Right cardiac atrium (tissue), 5 donors: ENCODE data around the gene BRME1. TPM values are rescaled to one million over a fixed set of nuclear protein-coding genes. Genes with fewer than 3 reads are reported as not detected.
A peak's percentile ranks its signal among the peaks of the same experiment; 100 is the strongest.

Experiments used
- ATAC-seq, 2 donors: fragments of 200-7000 bp; cut with Tn5 transposase; one replicate each; pipeline versions ENCODE4 v1.8.0 to v1.9.1; 2020; ENCODE audit warnings: moderate library complexity in 2 of 2, mild to moderate bottlenecking in 1 of 2
- DNase-seq, 3 donors: peaks; one replicate each; pipeline ENCODE4 v3.0.0-alpha.2; 2020
- H3K27ac ChIP-seq: one replicate; pipeline ENCODE4 v1.5.1; 2013; ENCODE audit warnings: mild to moderate bottlenecking, low read length, control low read depth, moderate library complexity
- H3K27me3 ChIP-seq: one replicate; pipeline ENCODE4 v1.6.1; 2013; ENCODE audit not compliant: control insufficient read depth, insufficient read depth
- H3K4me1 ChIP-seq: one replicate; pipeline ENCODE4 v1.6.1; 2013; ENCODE audit warnings: low read length; ENCODE audit not compliant: control insufficient read depth, insufficient read depth
- H3K4me3 ChIP-seq: one replicate; pipeline ENCODE4 v1.5.1; 2013; ENCODE audit warnings: low read length, control low read depth
- H3K9me3 ChIP-seq: one replicate; pipeline ENCODE4 v1.6.1; 2013; ENCODE audit warnings: low read length; ENCODE audit not compliant: control insufficient read depth
- WGBS: extraction: QIAGEN DNeasy Blood & Tissue Kit; methylation state at CpG from one replicate; pipeline ENCODE4 v1.1.7; 2013; 5-methylcytosine and 5-hydroxymethylcytosine counted together
- intact Hi-C, 4 donors: fragments of 100-400 bp; cut with DNase I; formaldehyde crosslinking; loops; one replicate each; pipeline versions ENCODE4 v1.11.0 to v1.14.0; 2022 to 2023
- polyA plus RNA-seq: library from polyadenylated mRNA; stranded (reverse); fragments of 200-250 nt; gene quantifications from one replicate; pipeline ENCODE4 v1.2.3, GENCODE V29; 2013
- total RNA-seq, 4 donors: library from RNA; stranded (reverse); fragmentation: NEBNext Ultra II Directional; extraction: Animal tissue kit (Norgen Biotek cat#: 25700); gene quantifications; one replicate each; pipeline ENCODE4 v1.2.1, GENCODE V29; 2021
- donor health status: healthy with polysubstance abuse.
- donor health status: DM: no; HTN: yes; CAD: no.
- donor health status: DM: no; HTN: no; CAD: no.
- donor health status: DM: no; HTN: yes; CAD: no; lungs with severe emphysema.
- donor health status: DM: yes; HTN: yes; CAD: no.

Gene BRME1
- total and polyA plus RNA-seq, 5 donors, result 0.40 to 1.2 (median 0.79) TPM

GRCh38 chr19:13887018-13887436 is 18.9 kb downstream of the BRME1 start:
- intact Hi-C loops, result loop anchor here in 1 of 4 donors (10.0 kb wide), 1 partner anchor 158 kb away; no protein-coding TSS in a partner anchor
- H3K4me3 ChIP-seq, result no peak overlapping the region
- H3K9me3 ChIP-seq, result no peaks in the 10 kb centered on the region
- no peaks in the 10 kb centered on the region for H3K27me3 ChIP-seq
- H3K4me1 ChIP-seq, result no peaks in the 10 kb centered on the region
- DNase-seq (peak in 1 of 3 donors; percentile 25), ATAC-seq (no peak)
- WGBS, result 63% methylated on average over 16 of the region's 16 CpGs
- H3K27ac ChIP-seq, result no peak overlapping the region

GRCh38 chr19:13885826-13886365 is 20.0 kb downstream of the BRME1 start:
- 89% methylated on average over 20 of the region's 20 CpGs for WGBS
- no peak for DNase-seq
- H3K27ac ChIP-seq, result no peak overlapping the region
- H3K4me1 ChIP-seq, result no peaks in the 10 kb centered on the region
- intact Hi-C loops, result loop anchor here in 1 of 4 donors (10.0 kb wide), 1 partner anchor 159 kb away; no protein-coding TSS in a partner anchor
- H3K27me3 ChIP-seq, result no peaks in the 10 kb centered on the region
- no peak overlapping the region for H3K4me3 ChIP-seq
- H3K9me3 ChIP-seq, result no peaks in the 10 kb centered on the region
- ATAC-seq, result no peak

- H3K4me3 ChIP-seq, result no peak overlapping the region
- no peak overlapping the region for H3K27ac ChIP-seq
- H3K4me1 ChIP-seq, result peaks cover 2% of the 10 kb centered on the region
- 71% methylated on average over 26 of the region's 26 CpGs for WGBS
- no peaks in the 10 kb centered on the region for H3K9me3 ChIP-seq
- intact Hi-C loops, result loop anchor here in 3 of 4 donors (5.0 to 10.0 kb wide), 3 partner anchors 160 to 187 kb away; partner anchors contain the start of gene MISP3 (in 1 of the 3)
- H3K27me3 ChIP-seq, result no peaks in the 10 kb centered on the region
- peak in 1 of 3 donors; percentile 57 for DNase-seq
- ATAC-seq, result no peak
These were observed 21.0 kb downstream of the BRME1 start for GRCh38 chr19:13884726-13885591.

- Histone ChIP-seq H3K4me1 (peaks cover 2% of the 10 kb centered on the region), H3K4me3 (no peak overlapping the region), H3K27me3 (no peaks in the 10 kb centered on the region), H3K9me3 (no peaks in the 10 kb centered on the region), H3K27ac (no peak overlapping the region)
- intact Hi-C loops, result loop anchor here in 3 of 4 donors (5.0 to 10.0 kb wide), 3 partner anchors 161 to 189 kb away; partner anchors contain the start of gene MISP3 (in 1 of the 3)
- 85% methylated on average over 10 of the region's 10 CpGs for WGBS
- DNase-seq (no peak), ATAC-seq (no peak)
These were observed 22.3 kb downstream of the BRME1 start for GRCh38 chr19:13883516-13884064.

- 94% methylated on average over 12 of the region's 12 CpGs for WGBS
- no peak for DNase-seq
- Histone ChIP-seq H3K27me3 (no peaks in the 10 kb centered on the region), H3K4me1 (peaks cover 2% of the 10 kb centered on the region), H3K4me3 (no peak overlapping the region), H3K27ac (no peak overlapping the region), H3K9me3 (no peaks in the 10 kb centered on the region)
- no peak for ATAC-seq
- intact Hi-C loops, result loop anchor here in 3 of 4 donors (5.0 to 10.0 kb wide), 3 partner anchors 162 to 189 kb away; partner anchors contain the start of gene MISP3 (in 1 of the 3)
These were observed 23.1 kb downstream of the BRME1 start for GRCh38 chr19:13882836-13883235.

- no peak for DNase-seq
- 79% methylated on average over 5 of the region's 5 CpGs for WGBS
- Histone ChIP-seq H3K9me3 (no peaks in the 10 kb centered on the region), H3K4me3 (no peak overlapping the region), H3K4me1 (peaks cover 2% of the 10 kb centered on the region), H3K27me3 (no peaks in the 10 kb centered on the region), H3K27ac (no peak overlapping the region)
- intact Hi-C loops, result loop anchor here in 3 of 4 donors (5.0 to 10.0 kb wide), 3 partner anchors 162 to 190 kb away; partner anchors contain the start of gene MISP3 (in 1 of the 3)
- no peak for ATAC-seq
These were observed 23.5 kb downstream of the BRME1 start for GRCh38 chr19:13882419-13882795.

GRCh38 chr19:13881692-13882418 is 24.1 kb downstream of the BRME1 start:
- WGBS, result 40% methylated on average over 17 of the region's 17 CpGs
- ATAC-seq (no peak), DNase-seq (no peak)

GRCh38 chr19:13881251-13881691 is 24.6 kb downstream of the BRME1 start:
- WGBS, result 44% methylated on average over 12 of the region's 12 CpGs
- intact Hi-C loops, result loop anchor here (2.0 to 10.0 kb wide), 5 partner anchors 164 to 194 kb away; partner anchors contain the start of gene MISP3 (in 2 of the 4)
- no peak for ATAC-seq
- H3K27ac ChIP-seq, result no peak overlapping the region
- no peak overlapping the region for H3K4me3 ChIP-seq
- H3K4me1 ChIP-seq, result peaks cover 2% of the 10 kb centered on the region
- no peaks in the 10 kb centered on the region for H3K9me3 ChIP-seq
- no peak for DNase-seq
- H3K27me3 ChIP-seq, result no peaks in the 10 kb centered on the region

More at GRCh38 chr19:13881692-13882418, 24.1 kb downstream of the BRME1 start:
- intact Hi-C loops, result loop anchor here (2.0 to 10.0 kb wide), 5 partner anchors 163 to 193 kb away; partner anchors contain the start of gene MISP3 (in 2 of the 4)
- H3K9me3 ChIP-seq, result no peaks in the 10 kb centered on the region
- no peak overlapping the region for H3K27ac ChIP-seq
- H3K27me3 ChIP-seq, result no peaks in the 10 kb centered on the region
- peaks cover 2% of the 10 kb centered on the region for H3K4me1 ChIP-seq
- no peak overlapping the region for H3K4me3 ChIP-seq

GRCh38 chr19:13880059-13881043 is 25.6 kb downstream of the BRME1 start:
- intact Hi-C loops, result loop anchor here (2.0 to 10.0 kb wide), 5 partner anchors 164 to 194 kb away; partner anchors contain the start of gene MISP3 (in 2 of the 4)
- H3K9me3 ChIP-seq, result no peaks in the 10 kb centered on the region
- ATAC-seq, result peak; percentile 95
- peaks cover 2% of the 10 kb centered on the region for H3K4me1 ChIP-seq
- WGBS, result 8% methylated on average over 34 of the region's 34 CpGs
- peak; percentile 98 to 100 (median 99) for DNase-seq
- H3K4me3 ChIP-seq, result no peak overlapping the region
- no peaks in the 10 kb centered on the region for H3K27me3 ChIP-seq
- peak overlapping the region; percentile 6 for H3K27ac ChIP-seq
